Heart left ventricle (tissue), 16 donors: Measurements from ENCODE around the gene VPS29. TPM values are rescaled to one million over a fixed set of nuclear protein-coding genes. Genes with fewer than 3 reads are reported as not detected.
"Not testable (repeated sequence)": the region's sequence is repeated elsewhere in the genome, so short reads cannot be mapped to it uniquely, and the experiment has no call there.

Experiments used
- ATAC-seq, 4 donors: fragments of 200-7000 bp; cut with Tn5 transposase; one replicate each; pipeline ENCODE4 v1.9.1; 2020 to 2022; ENCODE audit warnings: moderate library complexity in 4 of 4, mild to moderate bottlenecking in 3 of 4, moderate number of reproducible peaks in 1 of 4
- DNase-seq, 5 donors: peaks; one replicate each; pipeline ENCODE4 v3.0.0-alpha.2; 2020
- H3K27ac ChIP-seq, 12 donors: fragments of 200-600 bp; sonication (generic) in 4 of 12; one replicate each; pipeline versions ENCODE4 v1.5.0 to v1.8.0; 2016 to 2022; ENCODE audit warnings: mild to moderate bottlenecking in 2 of 12
- H3K27me3 ChIP-seq, 9 donors: fragments of 200-600 bp; sonication (generic) in 2 of 9; one replicate each; pipeline versions ENCODE4 v1.5.1 to v1.8.0; 2016 to 2022; ENCODE audit warnings: mild to moderate bottlenecking in 3 of 9
- H3K36me3 ChIP-seq, 9 donors: fragments of 200-600 bp; sonication (generic) in 2 of 9; one replicate each; pipeline versions ENCODE4 v1.5.0 to v1.8.0; 2018 to 2022; ENCODE audit warnings: mild to moderate bottlenecking in 2 of 9
- H3K4me1 ChIP-seq, 12 donors: fragments of 200-600 bp; sonication (generic) in 4 of 12; one replicate each; pipeline versions ENCODE4 v1.5.0 to v1.8.0; 2016 to 2022; ENCODE audit warnings: mild to moderate bottlenecking in 3 of 12
- H3K4me3 ChIP-seq, 12 donors: fragments of 200-600 bp; sonication (generic) in 4 of 12; one replicate each; pipeline versions ENCODE4 v1.5.0 to v1.8.0; 2017 to 2022; ENCODE audit warnings: mild to moderate bottlenecking in 9 of 12, moderate library complexity in 4 of 12
- H3K9me3 ChIP-seq, 12 donors: fragments of 200-600 bp; sonication (generic) in 4 of 12; one replicate each; pipeline versions ENCODE4 v1.5.0 to v1.8.0; 2016 to 2022; ENCODE audit warnings: mild to moderate bottlenecking in 1 of 12
- POLR2A ChIP-seq, 2 donors: fragments of 450-650 bp; IDR thresholded peaks; one replicate each; pipeline ENCODE4 v1.6.1; 2017; ENCODE audit warnings: antibody characterized with exemption in 2 of 2, mild to moderate bottlenecking in 2 of 2, moderate library complexity in 2 of 2
- WGBS, 4 donors: extraction: QIAGEN DNeasy Blood & Tissue Kit in 2 of 4; methylation state at CpG; one replicate each; pipeline versions ENCODE4 v1.1.5 to v1.1.7; 2013 to 2018; 5-methylcytosine and 5-hydroxymethylcytosine counted together
- intact Hi-C, 10 donors: fragments of 100-400 bp; cut with DNase I; formaldehyde crosslinking; loops; one replicate each; pipeline versions ENCODE4 v1.11.1 to v1.14.2; 2022
- polyA plus RNA-seq, 2 donors: library from polyadenylated mRNA; stranded (reverse); fragments of 200-250 nt; gene quantifications; one replicate each; pipeline ENCODE4 v1.2.3, GENCODE V29; 2013
- total RNA-seq, 9 donors: library from RNA; depleted of rRNA in 2 of 9; stranded (reverse); fragments of >200 nt in 2 of 9; fragmentation: NEBNext Ultra II Directional in 3 of 9; extraction: Animal tissue kit (Norgen Biotek cat#: 25700) in 3 of 9; gene quantifications; one replicate each; pipeline versions ENCODE4 v1.1.0 to v1.2.4, GENCODE V29; 2016 to 2023
- TF ChIP-seq, protein P1 (sequence below), 12 donors: fragments of 200-600 bp; sonication (generic) in 4 of 12; IDR thresholded peaks; one replicate each; pipeline versions ENCODE4 v1.5.0 to v1.8.0; 2018 to 2022; ENCODE audit warnings: antibody characterized with exemption in 12 of 12, mild to moderate bottlenecking in 5 of 12
- donor health status: ischemic (EF 13 %, LVEDD 7.1; RV severe dilation, severe dysfunction).
- donor health status: healthy with polysubstance abuse.
- donor health status: DM: no; HTN: yes; CAD: no.
- donor health status: DM: no; HTN: no; CAD: no.
- donor health status: ischemic (EF 25% LVEDD 6.9; RV normal size, moderate dysfunction).
- donor health status: ischemic (EF 25% LVEDD 5.7; RV mildly dilated, moderate dysfunction).
- donor health status: healthy.
- donor health status: DM: yes; HTN: yes; CAD: no.
- donor health status: ischemic (EF 35%, LVEDD 5.7; RV mildly dilated, moderate dysfunction).
- donor health status: nonischemic (EF 11% LVEDD 7.7; RV severe dilation, severe dysfunction).
- donor health status: DM: yes; HTN: yes; CAD: no.
- donor health status: PGD.
- donor health status: ischemic (EF 29% LVEDD 5.4; RV normal size, mild dysfunction).
- donor health status: nonischemic (EF 23%, LVEDD 6.1; RV moderate dilation, normal function).

The VPS29 gene
- total and polyA plus RNA-seq, 11 donors, result 66.7 to 191 (median 89.8) TPM

DNA sequence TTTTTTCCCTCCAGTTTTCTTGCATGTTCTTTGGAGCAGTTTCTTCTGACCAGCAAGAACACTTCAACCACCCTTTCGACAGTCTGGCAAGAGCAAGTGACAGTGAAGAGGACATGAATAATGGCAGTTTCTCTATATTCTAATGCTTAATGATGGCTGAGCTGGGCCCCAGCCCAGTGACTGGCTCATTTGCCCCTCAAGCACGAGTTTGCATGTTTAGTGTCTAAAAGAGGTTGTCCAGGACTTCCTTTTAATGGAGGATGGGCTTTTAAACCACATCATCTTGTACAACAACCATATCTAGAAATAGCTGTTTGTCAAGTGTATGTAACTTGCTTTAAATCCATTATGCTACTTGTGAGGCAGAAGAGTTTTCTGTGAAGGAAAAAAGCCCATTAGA lies 28.6 kb upstream of the VPS29 start:
- H3K4me3 ChIP-seq, result no peak overlapping the region
- WGBS, 4 donors, result 62 to 77% (median 69%) methylated on average over 2 of the region's 2 CpGs
- H3K27me3 ChIP-seq, result no peaks in the 10 kb centered on the region
- no peak for TF ChIP-seq POLR2A (IDR thresholded peaks at IDR 0.05)
- TF ChIP-seq, protein P1, sequence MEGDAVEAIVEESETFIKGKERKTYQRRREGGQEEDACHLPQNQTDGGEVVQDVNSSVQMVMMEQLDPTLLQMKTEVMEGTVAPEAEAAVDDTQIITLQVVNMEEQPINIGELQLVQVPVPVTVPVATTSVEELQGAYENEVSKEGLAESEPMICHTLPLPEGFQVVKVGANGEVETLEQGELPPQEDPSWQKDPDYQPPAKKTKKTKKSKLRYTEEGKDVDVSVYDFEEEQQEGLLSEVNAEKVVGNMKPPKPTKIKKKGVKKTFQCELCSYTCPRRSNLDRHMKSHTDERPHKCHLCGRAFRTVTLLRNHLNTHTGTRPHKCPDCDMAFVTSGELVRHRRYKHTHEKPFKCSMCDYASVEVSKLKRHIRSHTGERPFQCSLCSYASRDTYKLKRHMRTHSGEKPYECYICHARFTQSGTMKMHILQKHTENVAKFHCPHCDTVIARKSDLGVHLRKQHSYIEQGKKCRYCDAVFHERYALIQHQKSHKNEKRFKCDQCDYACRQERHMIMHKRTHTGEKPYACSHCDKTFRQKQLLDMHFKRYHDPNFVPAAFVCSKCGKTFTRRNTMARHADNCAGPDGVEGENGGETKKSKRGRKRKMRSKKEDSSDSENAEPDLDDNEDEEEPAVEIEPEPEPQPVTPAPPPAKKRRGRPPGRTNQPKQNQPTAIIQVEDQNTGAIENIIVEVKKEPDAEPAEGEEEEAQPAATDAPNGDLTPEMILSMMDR (IDR thresholded peaks at IDR 0.05), result no peak
- H3K27ac ChIP-seq, result no peak overlapping the region
- H3K9me3 ChIP-seq, result no peaks in the 10 kb centered on the region
- intact Hi-C loops, result loop anchor here in 1 of 10 donors (10.0 kb wide), 1 partner anchor 54 kb away; the partner anchor contains the start of gene PPTC7
- H3K4me1 ChIP-seq, result peaks cover 0 to 51% (median 13%) of the 10 kb centered on the region in 12 donors
- DNase-seq (no peak), ATAC-seq (no peak)
- peaks cover 0 to 42% (median 4%) of the 10 kb centered on the region in 9 donors for H3K36me3 ChIP-seq

DNA sequence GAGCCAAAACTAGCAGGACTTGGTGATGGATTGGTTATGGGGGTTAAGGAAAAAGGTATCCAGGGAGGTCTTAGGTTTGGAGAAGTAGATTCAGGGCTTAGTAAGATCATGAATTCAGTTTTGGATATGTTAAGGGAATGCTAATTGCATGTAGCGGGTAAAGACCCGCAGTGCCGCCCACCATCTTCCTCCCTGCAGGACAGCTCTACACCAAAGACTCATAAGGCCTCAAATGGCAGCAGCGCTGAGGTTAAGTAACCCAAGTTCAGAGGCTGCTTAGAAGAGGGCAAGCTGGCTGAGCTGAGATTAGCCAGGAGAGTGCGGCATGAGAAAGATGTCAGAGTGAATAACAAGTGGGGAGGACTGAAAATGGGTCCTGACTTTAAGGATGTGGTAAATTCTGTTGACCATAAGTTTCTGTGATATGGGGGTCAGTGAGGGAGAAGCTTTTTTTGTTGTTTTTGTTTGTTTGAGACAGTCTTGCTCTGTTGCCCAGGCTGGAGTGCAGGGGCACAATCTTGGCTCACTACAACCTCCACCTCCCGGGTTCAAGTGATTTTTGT lies 26.4 kb upstream of the VPS29 start:
- no peak overlapping the region for H3K27ac ChIP-seq
- intact Hi-C loops, result no loop called here
- H3K4me3 ChIP-seq, result no peak overlapping the region
- TF ChIP-seq POLR2A (IDR thresholded peaks at IDR 0.05), result no peak
- TF ChIP-seq, protein P1 (IDR thresholded peaks at IDR 0.05), result no peak
- peak in 2 of 4 donors; percentile 4 to 31 for ATAC-seq
- H3K9me3 ChIP-seq, result no peaks in the 10 kb centered on the region
- H3K27me3 ChIP-seq, result no peaks in the 10 kb centered on the region
- WGBS, 4 donors, result 90 to 97% (median 95%) methylated on average over 6 of the region's 6 CpGs
- H3K36me3 ChIP-seq, result peaks cover 0 to 25% (median 4%) of the 10 kb centered on the region in 9 donors
- DNase-seq, result no peak
- H3K4me1 ChIP-seq, result peaks cover 0 to 32% (median 12%) of the 10 kb centered on the region in 12 donors

DNA sequence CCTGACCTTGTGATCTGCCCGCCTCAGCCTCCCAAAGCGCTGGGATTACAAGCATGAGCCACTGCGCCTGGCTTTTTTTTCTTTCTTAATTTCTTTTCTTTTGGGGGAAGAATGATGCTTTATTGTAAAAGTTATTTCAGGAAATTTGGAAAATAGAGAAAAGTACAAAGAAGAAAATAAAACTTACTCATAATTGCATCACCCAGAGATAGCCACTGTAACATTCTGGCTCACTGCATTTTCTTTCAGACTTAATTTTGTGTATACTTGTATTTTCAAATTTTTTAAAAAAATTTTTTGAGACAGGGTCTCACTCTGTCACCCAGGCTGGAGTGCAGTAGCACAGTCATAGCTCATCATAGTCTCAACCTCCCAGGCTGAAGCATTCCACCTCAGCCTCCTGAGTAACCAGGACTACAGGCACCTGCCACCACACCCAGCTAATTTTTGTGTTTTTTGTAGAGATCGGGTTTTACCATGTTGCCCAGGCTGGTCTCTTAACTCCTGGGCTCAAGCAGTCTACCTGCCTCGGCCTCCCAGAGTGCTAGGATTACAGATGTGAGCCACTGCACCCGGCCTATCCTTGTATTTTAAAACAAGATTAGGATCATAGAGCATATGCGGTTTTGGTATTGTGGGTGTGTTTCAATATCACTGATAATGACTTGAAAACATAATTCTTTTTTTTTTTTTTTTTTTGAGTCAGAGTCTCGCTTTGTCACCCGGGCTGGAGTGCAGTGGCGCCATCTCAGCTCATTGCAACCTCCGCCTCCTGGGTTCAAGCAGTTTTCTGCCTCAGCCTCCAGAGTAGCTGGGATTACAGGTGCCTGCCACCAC lies 19.2 kb upstream of the VPS29 start:
- H3K9me3 ChIP-seq, DNase-seq, H3K27me3 ChIP-seq, ATAC-seq, H3K4me1 ChIP-seq, intact Hi-C loops, H3K27ac ChIP-seq, H3K36me3 ChIP-seq, H3K4me3 ChIP-seq: not testable (repeated sequence)
- WGBS, 4 donors, result 93 to 96% (median 95%) methylated on average over 11 of the region's 11 CpGs

DNA sequence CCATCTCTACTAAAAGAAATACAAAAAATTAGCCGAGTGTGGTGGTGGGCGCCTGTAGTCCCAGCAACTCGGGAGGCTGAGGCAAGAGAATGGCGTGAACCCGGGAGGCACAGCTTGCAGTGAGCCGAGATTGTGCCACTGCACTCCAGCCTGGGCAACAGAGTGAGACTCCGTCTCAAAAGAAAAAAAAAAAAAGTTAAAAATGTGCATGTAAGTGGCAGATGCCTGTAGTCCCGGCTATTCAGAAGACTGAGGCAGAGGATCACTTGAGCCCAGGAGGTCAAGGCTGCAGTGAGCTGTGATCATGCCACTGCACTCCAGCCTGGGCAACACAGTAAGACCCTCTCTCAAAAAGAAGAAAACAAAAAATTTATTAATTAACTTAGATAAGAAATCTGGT lies 16.1 kb upstream of the VPS29 start:
- H3K4me1 ChIP-seq, ATAC-seq, DNase-seq, H3K9me3 ChIP-seq, H3K36me3 ChIP-seq, H3K27me3 ChIP-seq, H3K27ac ChIP-seq, H3K4me3 ChIP-seq: not testable (repeated sequence)
- intact Hi-C loops, result loop anchor here in 8 of 10 donors (5.0 to 10.0 kb wide), 5 partner anchors 177 to 367 kb away; no protein-coding TSS in a partner anchor
- WGBS, 4 donors, result 88 to 95% (median 93%) methylated on average over 8 of the region's 8 CpGs

DNA sequence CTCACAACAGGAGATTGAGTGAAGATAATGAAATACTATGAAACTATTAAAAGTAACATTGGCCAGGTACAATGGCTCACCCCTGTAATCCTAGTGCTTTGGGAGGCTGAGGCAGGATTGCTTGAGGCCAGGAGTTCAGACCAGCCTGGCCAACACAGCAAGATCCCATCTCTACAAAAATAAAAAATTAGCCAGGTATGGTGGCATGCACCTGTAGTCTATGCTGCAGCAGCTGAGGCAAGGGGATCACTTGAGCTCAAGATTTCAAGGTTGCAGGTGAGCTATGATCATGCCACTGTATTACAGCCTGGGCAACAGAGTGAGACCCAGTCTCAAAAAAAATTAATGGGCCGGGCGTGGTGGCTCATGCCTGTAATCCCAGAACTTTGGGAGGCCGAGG lies 15.1 kb upstream of the VPS29 start:
- Histone ChIP-seq H3K36me3 (no peaks in the 10 kb centered on the region), H3K4me3 (no peak overlapping the region), H3K9me3 (no peaks in the 10 kb centered on the region), H3K4me1 (peaks cover 0 to 4% (median 0%) of the 10 kb centered on the region in 12 donors), H3K27me3 (no peaks in the 10 kb centered on the region), H3K27ac (no peak overlapping the region)
- no peak for ATAC-seq
- TF ChIP-seq POLR2A (IDR thresholded peaks at IDR 0.05), result no peak
- TF ChIP-seq, protein P1 (IDR thresholded peaks at IDR 0.05), result no peak
- 87 to 96% (median 92%) methylated on average over 3 of the region's 3 CpGs for WGBS, 4 donors
- no peak for DNase-seq
- intact Hi-C loops, result loop anchor here in 8 of 10 donors (5.0 to 10.0 kb wide), 5 partner anchors 178 to 368 kb away; no protein-coding TSS in a partner anchor
